Measurements from ENCODE around the gene CCDC185. TPM values are rescaled to one million over a fixed set of nuclear protein-coding genes. Genes with fewer than 3 reads are reported as not detected.

CCDC185 gene
- total RNA-seq, 1 experiment from 2014 or later, result not detected

DNA sequence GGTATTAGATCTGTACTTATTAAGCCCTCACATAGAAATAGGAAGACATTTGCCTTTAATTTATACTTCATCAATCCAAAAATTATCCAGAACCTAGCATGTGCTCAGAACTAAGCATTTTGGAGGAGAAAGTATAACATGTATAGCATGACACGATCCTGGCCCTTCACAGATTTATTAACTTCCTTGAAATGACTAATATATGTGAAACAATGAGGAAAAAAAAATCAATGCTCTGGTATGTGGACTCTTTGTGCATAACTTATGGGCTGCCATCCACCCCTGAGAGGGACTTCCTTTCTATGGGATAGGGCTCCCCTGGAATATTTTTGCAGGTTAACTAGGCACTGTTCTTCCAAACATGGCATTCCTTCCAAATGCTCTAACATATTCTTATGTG is 36.6 kb downstream of the CCDC185 start:
- H3K36me3 ChIP-seq, result no peaks in the 10 kb centered on the region
- H3K9me3 ChIP-seq (replicated peaks), result no peaks in the 10 kb centered on the region
- no peaks in the 10 kb centered on the region for H3K27me3 ChIP-seq
- H3K4me3 ChIP-seq, result no peak overlapping the region
- no peak for DNase-seq
- H3K4me1 ChIP-seq, result no peaks in the 10 kb centered on the region
- H3K27ac ChIP-seq, result no peak overlapping the region

DNA sequence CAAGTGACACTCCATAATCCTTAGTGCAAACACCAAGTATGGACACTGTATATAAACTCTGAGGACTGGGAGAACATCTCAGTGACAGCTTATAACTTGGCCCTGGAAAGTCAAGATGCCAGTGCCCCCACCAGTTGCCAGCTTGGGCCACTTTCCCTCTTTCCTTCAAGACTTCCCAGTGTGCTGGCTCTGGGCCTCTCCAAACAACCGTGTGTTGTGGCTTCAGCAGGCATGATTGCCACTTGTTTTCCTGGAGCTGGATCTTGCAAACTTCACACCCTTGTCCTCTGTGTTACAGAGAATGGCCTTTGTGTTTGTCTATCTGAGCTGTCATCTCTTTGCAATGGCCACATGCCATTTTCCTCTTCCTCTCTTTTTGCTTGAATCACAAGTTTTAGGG is 37.0 kb downstream of the CCDC185 start:
- H3K4me1 ChIP-seq, result no peaks in the 10 kb centered on the region
- no peaks in the 10 kb centered on the region for H3K36me3 ChIP-seq
- no peaks in the 10 kb centered on the region for H3K9me3 ChIP-seq (replicated peaks)
- H3K27ac ChIP-seq, result no peak overlapping the region
- H3K4me3 ChIP-seq, result no peak overlapping the region
- DNase-seq, result no peak
- H3K27me3 ChIP-seq, result no peaks in the 10 kb centered on the region

DNA sequence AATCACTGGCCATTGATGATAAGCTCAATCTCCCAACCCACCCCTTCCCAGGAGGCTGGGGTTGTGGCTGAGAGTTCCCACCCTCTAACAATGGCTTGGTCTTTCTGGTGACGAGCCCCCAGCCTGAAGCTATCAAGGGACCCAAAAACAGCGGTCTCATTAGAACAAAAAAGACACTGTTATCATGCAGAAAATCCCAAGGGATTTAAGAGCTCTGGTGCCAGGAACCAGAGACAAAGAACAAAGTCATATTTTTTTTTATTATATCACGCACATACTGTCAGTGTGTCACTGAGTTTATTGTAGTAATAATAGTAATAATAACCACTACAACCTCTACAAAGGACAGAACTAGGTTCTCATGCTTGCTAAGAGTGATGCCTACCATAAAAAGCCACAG is 43.9 kb downstream of the CCDC185 start:
- Histone ChIP-seq H3K4me3 (no peak overlapping the region), H3K36me3 (no peaks in the 10 kb centered on the region), H3K9me3 (replicated peaks) (no peaks in the 10 kb centered on the region), H3K27ac (no peak overlapping the region), H3K27me3 (no peaks in the 10 kb centered on the region), H3K4me1 (no peaks in the 10 kb centered on the region; the same call in 1 of the 2 replicates)
- DNase-seq, result no peak

DNA sequence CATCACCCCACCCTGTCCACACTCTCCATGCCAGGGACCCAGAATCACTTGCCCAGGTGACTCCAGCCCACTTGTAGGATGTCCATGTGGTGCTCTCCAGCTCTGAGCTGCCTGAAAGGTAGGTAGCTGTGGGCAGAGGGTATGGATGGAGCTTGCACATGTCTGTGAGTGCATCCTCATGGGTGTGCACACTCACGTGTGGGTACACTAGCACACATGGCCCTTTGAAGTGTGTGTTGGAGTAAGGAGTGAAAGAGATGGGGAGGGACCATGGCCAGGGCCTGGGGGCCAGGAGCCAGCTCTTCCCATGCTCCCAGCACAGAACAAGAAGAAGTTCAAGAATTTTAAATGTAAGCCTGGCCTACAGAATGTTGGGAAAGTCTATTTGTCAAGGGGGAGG is 50.2 kb downstream of the CCDC185 start:
- Histone ChIP-seq H3K27ac (no peak overlapping the region), H3K27me3 (no peaks in the 10 kb centered on the region), H3K4me1 (no peaks in the 10 kb centered on the region), H3K36me3 (no peaks in the 10 kb centered on the region), H3K4me3 (no peak overlapping the region), H3K9me3 (replicated peaks) (no peaks in the 10 kb centered on the region)
- DNase-seq, result no peak

DNA sequence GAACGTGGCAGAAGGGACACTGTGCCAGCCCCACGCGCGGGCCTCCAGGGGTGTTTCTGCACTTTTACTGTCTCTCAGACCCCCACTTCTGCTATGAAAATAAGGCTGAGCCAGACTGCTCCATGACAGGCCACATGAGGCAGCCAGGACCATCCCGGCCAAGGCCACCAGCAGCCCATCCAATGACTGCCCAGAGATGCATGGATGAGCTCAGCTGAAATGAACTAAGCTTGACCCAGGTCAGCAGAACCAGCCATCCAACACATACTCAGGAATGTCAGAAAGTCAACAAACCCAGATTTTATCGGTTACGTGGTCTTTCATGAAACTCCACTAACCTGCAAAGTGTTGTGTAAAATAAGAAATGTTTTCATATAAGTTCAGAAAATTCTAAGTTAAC is 51.2 kb downstream of the CCDC185 start:
- no peak for DNase-seq
- no peak overlapping the region for H3K4me3 ChIP-seq
- no peaks in the 10 kb centered on the region for H3K36me3 ChIP-seq
- H3K27me3 ChIP-seq, result no peaks in the 10 kb centered on the region
- H3K9me3 ChIP-seq (replicated peaks), result no peaks in the 10 kb centered on the region
- H3K27ac ChIP-seq, result no peak overlapping the region
- H3K4me1 ChIP-seq, result no peaks in the 10 kb centered on the region

Other genes with a start within 250 kb of the CCDC185 start
- 3.1 and 5.2 TPM in 2 replicates for gene SUSD4, start 29.2 kb upstream of the CCDC185 start, total RNA-seq (2014; rRNA removed; shearing (Covaris generic))